Right forelimb (tissue), 1 donor: ENCODE results near the gene FGR.
"Not testable (repeated sequence)": the region's sequence is repeated elsewhere in the genome, so short reads cannot be mapped to it uniquely, and the experiment has no call there.

Experiments
- DNase-seq: peaks from one replicate; pipeline ENCODE4 v3.0.0-alpha.2; 2018

The FGR gene

GRCh38 chr1:27634985-27635367 lies at the start of gene FGR:
Gene FGR (minus strand): TSS chr1:27635185. CDS start chr1:27623916, 11,269 bp downstream.
- DNase-seq, result no peak

GRCh38 chr1:27684176-27684575 lies 49.2 kb upstream of the FGR start:
- DNase-seq, result no peak

- DNase-seq, result no peak
Measured at GRCh38 chr1:27682351-27682944, 47.5 kb upstream of the FGR start.

GRCh38 chr1:27681580-27681979 lies 46.6 kb upstream of the FGR start:
- DNase-seq, result not testable (repeated sequence)

- DNase-seq, result not testable (repeated sequence)
Measured at GRCh38 chr1:27680225-27680791, 45.3 kb upstream of the FGR start.

- DNase-seq, result no peak
Measured at GRCh38 chr1:27678747-27679146, 43.8 kb upstream of the FGR start.

- no peak for DNase-seq
Measured at GRCh38 chr1:27676410-27676809, 41.4 kb upstream of the FGR start.

GRCh38 chr1:27672750-27673112 lies 37.7 kb upstream of the FGR start:
- DNase-seq, result no peak

GRCh38 chr1:27671964-27672749 lies 37.2 kb upstream of the FGR start, which contains the start of gene IFI6:
Gene IFI6 (minus strand): TSS chr1:27672192. CDS start chr1:27669314, 2,878 bp downstream.
- DNase-seq, result peak; percentile 89

GRCh38 chr1:27669876-27670275 lies 34.9 kb upstream of the FGR start:
- DNase-seq, result no peak

GRCh38 chr1:27668808-27669723 lies 34.1 kb upstream of the FGR start:
- peak; percentile 88 for DNase-seq

GRCh38 chr1:27668121-27668807 lies 33.3 kb upstream of the FGR start:
- no peak for DNase-seq

GRCh38 chr1:27666791-27667254 lies 31.8 kb upstream of the FGR start:
- DNase-seq, result no peak

- no peak for DNase-seq
Measured at GRCh38 chr1:27666294-27666693, 31.3 kb upstream of the FGR start.

GRCh38 chr1:27665016-27665651 lies 30.1 kb upstream of the FGR start:
- DNase-seq, result no peak

- no peak for DNase-seq
Measured at GRCh38 chr1:27664291-27664690, 29.3 kb upstream of the FGR start.

- peak; percentile 92 for DNase-seq
Measured at GRCh38 chr1:27662707-27663393, 27.9 kb upstream of the FGR start.

- DNase-seq, result no peak
Measured at GRCh38 chr1:27662261-27662660, 27.3 kb upstream of the FGR start.

- DNase-seq, result no peak
Measured at GRCh38 chr1:27661412-27662075, 26.6 kb upstream of the FGR start.

GRCh38 chr1:27660300-27660835 lies 25.4 kb upstream of the FGR start:
- DNase-seq, result no peak
